Amniotic epithelial cell (primary cell): Measurements from ENCODE around the gene HOXC13.
A peak's percentile ranks its signal among the peaks of the same experiment; 100 is the strongest.

ENCODE experiments used
- DNase-seq: peaks from one replicate; pipeline ENCODE4 v3.0.0-alpha.2; 2010; ENCODE audit warnings: low read depth

The HOXC13 gene

DNA sequence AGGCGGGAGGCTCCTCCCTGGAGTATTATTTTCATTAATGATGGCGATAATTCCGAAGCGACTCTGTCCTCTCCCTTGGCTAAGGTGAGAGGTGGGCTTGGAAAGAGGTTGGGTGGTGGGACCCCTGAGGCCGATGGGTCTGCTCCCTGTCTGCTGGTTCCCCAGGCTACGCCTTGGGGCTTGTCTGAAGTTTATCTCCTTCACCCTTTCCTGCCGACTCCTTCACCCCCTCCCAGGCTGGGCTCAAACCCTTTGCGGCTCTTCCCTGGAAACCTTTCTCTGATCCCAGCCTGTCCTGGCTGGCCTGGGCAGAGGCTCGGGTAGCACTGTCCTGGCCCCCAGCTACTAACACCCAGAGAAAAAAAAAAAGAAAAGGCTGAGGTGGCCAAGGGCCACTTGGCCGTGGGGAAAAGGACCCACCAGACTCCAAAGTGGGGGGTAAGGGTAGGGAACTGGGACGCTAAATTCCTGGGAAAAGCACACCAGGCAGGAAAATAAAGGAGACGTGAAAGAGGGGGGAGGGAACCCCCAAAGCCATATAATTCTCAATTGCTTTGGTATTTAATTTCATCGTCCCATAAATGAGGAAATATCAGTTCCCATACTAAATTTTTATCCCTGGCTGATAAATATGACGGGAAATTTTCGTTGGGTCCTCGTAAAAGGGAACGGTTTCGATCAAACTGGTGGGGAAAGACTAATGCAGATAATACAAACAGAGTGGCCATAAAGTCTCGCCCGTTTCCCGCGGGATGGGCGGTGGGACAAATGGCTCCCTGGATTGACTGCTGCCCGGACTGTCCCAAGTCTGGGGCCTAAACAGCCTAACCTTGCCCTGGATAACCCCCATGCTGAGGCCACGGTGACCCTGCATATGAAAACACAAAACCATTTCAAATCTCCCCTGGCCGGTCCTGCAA lies 44.3 kb downstream of the HOXC13 start:
- no peak for DNase-seq

DNA sequence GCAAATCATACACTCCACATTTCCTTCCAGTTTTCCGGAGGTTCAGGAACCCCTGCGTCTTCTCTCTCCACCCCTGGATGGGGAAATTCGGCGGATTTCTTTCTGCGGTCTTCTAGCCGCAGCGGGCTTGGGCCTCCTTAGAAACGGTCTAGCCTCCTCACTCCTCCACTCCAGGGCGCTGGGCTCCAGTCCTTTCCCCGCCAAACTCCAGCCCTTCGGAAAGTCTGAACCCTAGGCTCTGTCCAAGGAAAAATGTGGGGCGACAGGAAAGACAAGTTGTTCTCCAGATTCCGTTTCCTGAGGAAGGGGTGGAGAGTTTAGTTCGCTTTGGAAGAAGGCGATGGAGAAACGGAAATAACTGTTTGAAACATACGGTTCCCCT lies 44.9 kb downstream of the HOXC13 start:
- DNase-seq, result no peak

DNA sequence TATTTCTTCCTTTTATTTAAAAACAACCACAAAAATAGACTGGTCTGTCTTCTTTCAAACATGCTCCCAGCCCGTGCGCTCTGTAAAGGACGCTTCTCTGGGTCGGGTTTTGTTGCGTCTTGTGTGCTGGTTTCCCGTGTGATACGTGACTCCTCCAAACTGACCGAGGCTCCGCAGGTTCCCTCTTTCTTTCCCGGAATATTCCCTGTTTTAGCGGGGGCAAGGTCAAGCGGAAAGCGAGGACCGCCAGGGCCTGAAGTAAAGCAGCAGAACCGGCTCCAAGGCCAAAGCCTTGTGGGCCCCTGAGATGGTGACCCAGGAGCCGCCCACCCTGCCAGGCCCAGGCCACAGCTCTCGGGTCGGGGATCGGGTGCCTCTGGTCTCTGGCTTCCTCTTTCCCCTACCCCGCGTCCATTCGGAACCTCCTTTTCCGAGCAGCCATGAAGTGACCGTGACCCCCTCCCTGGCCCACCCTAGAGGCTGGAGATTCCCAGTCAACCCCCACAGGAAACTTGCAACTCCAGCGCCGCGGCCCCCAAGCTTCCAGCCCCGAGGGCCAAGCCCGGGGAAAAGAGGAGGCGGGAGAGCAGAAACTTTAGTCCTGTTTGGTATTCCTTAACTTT lies 45.4 kb downstream of the HOXC13 start:
- DNase-seq, result no peak

DNA sequence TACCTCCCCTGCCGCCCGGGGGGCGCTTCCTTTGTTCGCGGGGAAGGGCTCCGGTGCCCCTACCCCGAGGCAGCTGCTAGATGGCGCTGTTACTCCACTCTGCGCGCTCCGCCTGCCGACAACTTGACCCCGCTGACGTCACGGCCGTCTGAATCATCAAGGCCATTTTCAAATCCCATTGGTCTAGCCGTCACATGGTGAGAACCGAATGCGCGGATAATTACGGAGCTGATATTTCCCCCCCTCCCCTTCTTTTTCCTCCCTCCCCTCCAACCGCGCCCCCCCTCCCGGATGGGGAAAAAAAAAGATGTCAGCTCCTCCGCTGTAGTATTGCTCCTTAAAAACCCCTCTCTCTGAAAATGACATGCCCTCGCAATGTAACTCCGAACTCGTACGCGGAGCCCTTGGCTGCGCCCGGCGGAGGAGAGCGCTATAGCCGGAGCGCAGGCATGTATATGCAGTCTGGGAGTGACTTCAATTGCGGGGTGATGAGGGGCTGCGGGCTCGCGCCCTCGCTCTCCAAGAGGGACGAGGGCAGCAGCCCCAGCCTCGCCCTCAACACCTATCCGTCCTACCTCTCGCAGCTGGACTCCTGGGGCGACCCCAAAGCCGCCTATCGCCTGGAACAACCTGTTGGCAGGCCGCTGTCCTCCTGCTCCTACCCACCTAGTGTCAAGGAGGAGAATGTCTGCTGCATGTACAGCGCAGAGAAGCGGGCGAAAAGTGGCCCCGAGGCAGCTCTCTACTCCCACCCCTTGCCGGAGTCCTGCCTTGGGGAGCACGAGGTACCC lies 46.5 kb downstream of the HOXC13 start, which contains the start of gene HOXC10:
Gene HOXC10, plus strand, starts transcription at position 246 of the 791 bp plus-strand sequence. Its CDS starts 114 bp downstream, at position 360.
- peak; percentile 88 for DNase-seq

DNA sequence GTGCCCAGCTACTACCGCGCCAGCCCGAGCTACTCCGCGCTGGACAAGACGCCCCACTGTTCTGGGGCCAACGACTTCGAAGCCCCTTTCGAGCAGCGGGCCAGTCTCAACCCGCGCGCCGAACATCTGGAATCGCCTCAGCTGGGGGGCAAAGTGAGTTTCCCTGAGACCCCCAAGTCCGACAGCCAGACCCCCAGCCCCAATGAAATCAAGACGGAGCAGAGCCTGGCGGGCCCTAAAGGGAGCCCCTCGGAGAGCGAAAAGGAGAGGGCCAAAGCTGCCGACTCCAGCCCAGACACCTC lies 47.0 kb downstream of the HOXC13 start:
- no peak for DNase-seq

DNA sequence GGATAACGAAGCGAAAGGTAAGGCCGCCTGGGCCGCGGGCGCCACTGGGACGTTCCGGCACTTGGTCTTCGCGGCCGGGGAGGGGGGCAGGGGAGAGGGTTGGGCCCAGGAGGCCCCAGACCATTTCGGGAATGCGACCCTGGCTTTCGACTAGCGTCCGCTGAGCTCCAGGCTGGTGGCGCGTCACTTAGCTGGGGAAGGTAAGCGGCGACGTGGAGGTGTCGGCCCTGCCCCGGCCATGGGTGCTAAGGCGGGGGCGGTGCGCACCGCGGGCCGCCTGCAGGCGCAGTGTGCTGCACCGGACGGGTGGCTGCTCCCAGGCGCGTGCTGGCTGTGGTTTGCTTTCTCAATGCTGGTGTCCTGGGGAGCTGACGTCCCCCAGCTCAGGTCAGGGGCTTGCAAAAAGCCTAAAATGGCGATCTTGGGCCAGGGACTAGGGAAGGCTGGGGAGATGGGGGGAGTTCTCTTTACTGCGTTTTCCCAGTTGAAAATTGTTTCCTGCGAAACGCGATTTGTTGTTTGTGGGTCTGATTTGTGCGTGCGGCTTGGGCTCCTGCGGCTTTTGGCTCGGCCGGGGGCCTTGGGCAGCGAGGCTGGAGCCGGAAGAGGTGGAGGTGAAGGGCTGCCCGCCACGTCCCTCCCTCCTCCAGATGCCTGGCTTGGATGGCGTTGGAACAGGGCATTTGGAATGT lies 47.5 kb downstream of the HOXC13 start:
- DNase-seq, result no peak

DNA sequence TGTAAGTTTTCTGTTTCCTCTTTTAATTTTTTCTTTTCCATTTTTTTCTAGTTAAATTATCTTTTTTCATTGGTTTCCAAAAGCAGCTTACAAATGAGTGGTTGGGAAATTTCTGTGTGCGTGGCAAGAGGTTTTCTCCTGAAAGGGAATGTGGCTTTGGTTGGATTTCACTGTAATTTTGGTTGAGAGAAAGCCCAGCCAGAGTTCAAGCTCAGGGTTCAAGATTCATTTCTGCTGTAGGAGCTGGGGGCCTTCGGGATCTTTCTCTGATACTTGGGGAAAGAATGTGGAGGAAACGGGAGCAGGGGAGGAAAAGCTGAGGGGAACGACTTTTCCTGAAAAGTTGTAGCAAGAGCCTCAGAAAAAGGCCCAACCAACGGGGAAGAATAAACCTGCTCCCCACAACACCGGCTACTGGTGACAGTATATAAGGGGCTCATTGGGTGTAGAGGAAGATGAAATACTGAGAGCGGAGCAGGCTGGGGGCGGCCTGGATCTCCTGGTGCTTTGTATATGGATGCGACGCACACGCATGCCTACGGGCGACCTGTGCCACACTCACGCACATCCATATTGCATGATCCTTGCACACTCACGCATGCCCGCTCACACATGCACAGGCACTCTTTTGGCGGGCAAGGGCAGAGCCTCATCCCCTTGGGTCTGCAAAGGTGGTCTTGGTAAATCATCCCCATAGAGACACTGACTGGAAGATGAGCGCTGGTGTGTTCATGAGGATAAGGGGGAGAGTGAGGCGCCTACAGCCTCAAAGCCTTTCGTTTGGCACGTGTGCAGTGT lies 48.3 kb downstream of the HOXC13 start:
- no peak for DNase-seq

DNA sequence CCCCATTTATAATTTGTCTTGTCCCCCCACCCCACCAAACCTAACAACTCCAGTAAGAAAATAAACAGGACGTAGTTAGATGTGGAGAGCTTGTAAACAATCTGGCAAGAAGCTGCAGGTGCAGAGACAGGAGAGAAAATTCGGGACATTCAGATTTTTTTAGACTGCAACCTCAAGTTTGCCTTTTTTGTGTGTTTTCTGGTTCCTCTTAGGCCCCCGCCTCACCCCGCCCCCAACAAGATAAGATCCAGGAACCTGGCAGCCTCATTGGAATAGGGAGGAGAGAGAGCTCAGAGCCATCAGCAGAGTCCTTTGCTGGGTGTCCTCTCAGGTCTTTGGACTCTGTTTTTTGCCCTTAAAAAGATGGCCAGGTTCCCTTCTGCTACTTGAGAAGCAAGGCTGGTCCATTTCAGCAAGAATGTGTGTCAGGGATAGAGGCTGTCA lies 49.2 kb downstream of the HOXC13 start:
- no peak for DNase-seq

DNA sequence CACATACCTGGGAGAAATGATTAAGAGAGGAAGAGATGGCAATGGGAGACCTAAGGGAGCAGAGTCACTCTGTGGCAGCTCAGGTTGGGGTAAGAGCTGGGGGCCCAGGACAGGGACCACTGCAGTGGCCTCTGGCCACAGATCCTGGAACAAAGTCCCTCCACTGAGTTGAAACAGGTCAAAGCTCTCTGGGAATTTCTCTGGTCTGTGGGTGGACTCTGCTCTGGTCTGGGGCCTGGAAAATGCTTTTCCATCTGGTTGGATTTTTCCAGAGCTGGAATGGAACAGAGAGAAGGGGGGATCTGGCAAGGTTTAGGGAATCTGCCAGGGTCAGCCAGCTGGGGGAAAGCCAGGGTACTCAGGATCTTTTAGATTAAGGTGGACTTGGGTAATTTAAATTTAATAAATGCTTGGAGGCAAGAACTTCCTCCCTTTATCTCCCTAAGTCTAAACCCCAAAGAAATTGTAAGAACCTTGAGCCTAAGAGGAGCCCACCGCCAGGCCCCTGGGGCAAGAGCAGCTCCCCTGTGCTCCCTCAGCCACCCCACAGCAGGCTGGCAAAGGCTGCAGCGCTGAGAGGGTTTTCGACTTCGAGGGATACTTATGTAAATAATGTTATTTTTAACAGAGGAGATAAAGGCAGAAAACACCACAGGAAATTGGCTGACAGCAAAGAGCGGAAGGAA lies 50.1 kb downstream of the HOXC13 start:
- no peak for DNase-seq

DNA sequence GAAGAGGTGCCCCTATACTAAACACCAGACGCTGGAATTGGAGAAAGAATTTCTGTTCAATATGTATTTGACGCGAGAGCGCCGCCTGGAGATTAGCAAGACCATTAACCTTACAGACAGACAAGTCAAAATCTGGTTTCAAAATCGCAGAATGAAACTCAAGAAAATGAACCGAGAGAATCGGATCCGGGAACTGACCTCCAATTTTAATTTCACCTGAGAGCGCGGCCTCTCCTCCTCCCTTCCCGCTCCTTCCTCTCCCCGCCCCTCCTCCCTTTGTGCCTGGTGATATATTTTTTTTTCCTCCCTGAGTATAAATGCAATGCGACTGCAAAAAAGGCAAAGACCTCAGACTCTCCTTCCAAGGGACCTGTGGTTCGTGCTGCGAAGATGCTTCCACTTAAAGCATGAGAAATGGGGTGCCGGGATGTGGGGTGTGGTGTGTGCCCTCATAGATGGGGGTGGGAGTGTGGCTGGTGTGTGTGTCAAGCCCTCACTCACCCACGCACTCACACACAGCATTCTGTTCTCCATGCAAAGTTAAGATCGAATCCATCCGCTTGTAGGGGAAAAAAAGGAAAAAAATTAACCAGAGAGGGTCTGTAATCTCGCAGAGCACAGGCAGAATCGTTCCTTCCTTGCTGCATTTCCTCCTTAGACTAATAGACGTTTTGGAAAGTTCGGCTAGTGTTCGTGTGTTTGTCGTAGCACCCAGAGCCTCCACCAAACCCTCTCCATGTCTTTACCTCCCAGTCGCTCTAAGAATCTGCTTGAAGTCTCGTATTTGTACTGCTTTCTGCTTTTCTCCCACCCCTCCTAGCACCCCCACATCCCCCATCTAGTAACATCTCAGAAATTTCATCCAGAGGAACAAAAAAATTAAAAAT lies 50.8 kb downstream of the HOXC13 start:
- DNase-seq, result peak; percentile 42

DNA sequence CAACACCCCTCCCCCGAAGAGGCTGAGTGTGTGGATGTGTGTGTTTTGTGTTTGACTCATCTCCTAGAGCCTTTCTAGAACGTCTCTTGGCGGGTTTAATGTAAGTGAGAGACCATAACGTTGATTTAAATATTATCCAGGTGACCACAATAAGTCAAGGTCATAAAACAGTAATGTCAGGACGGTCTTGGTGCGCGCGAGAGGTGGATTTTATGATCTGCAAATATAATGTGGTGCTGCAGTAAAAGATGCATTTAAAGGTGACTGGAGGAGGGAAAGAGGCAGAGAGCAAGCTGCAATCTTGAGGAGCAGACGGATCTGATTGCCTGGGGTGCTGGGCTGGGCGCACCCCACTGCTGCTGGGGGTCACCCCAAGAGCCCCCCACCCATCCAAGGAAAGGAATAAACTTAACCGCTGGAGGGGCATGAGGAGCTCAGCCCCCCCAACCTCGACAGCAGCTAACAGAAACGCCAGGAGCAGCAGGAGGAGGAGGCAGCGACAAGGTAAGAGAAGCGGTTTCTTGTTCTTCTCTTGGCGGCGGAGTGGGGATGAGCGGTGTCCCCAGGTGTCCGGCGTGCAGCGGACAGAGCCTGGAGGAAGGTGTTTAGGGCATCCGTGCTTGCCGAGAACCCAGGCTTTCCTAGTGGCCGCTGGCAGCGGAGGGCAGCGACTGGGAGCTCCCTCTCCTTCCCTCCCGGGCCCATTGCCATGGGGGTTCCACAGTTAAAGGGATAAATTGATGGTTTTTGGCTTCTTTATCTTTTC lies 51.9 kb downstream of the HOXC13 start:
- DNase-seq, result no peak

DNA sequence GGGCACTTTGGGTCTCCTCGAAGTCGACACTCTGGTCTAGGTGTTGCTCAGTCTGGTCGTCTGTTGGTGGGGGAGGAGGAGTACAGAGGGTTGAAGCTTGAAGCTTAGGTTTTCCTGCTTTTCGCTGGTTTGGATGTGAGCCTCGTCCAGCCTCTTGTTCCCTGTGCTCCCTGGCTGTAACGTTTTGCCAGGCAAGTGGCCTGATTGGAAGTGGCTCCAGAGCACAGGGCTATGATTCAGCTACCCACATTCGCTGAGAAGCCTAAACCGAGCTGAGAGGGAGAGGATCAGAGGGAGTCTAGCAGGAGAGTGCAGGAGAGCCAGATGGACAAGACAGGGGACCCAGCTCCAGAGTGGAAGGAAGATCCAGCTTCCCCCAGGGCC lies 52.4 kb downstream of the HOXC13 start:
- no peak for DNase-seq

DNA sequence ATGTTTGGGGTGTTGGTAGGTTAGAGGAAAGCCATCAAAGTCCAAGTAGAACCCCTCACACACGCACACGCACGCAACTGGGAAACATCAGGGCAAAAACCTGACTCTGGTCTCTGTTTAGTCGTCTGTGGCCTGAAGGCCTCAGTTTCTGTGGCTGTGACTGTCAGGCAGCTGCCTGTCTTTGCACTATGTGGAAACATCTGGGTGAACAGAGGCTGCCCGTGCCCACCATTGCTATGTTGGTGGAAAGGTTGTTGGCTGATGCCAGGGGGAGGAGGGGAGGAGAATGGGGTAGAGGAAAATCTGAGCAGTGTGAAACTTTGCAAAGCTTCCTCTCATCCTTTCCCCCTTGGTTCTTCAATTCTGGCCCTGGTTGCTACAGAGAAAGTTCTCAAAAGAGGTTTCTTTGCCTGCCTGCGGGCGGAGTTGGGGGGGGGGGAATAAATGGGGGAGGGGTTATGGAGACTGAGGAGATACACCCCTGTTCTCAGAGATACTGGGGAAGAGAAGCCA lies 53.8 kb downstream of the HOXC13 start:
- no peak for DNase-seq

DNA sequence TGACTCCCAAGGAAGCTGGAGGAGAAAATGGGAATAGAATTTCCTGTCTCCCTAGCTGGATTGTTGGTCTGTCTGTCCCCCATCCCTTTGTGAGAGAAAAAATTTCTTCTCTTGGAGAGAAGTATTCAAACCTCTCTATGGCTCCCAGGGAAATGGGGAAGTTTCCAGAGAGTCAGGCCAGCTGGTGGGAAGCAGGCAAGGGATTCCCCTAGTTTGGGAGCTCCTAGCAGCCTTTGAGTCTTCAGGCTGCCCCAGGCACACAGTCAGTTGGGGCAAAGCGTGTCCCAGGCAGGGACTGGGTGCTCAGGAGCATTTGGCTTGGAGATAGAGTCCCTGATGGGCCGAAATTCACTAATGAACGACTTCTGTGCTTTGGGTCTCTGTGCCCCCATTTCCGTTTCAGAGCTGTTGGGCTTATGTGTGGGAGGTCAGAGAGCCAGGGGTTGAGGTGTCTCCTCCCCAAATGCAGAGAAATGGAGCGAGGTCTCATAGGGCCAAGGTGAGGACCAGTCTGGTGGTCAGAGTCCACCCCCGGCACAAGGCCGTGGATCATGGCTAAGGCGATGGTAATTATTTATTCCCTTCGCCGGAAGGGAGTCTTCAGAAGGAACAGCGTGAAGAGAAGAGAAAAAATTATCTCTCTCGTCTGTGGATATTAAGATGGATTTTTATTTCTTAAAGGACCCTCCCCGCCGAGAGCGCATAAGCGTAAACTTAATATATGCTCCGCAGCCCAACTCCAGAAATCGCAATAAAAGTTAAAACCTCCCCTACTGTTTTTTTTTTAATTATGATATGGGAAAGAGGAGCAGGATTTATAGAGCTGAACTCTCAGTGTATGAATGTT lies 54.8 kb downstream of the HOXC13 start:
- no peak for DNase-seq

DNA sequence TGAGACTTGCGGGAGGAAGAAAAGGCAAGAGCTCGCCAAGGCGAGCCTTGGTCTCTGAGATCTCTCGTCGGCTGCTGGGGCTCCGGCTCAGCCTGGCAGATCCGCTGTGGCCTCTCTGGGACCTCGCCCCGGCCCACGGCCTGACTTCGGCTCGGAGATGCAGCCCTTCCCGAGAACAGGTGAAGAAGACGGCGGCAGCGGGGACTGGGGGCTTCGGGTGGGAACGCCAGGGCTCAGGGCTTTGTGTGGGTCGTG lies 55.3 kb downstream of the HOXC13 start:
- no peak for DNase-seq

DNA sequence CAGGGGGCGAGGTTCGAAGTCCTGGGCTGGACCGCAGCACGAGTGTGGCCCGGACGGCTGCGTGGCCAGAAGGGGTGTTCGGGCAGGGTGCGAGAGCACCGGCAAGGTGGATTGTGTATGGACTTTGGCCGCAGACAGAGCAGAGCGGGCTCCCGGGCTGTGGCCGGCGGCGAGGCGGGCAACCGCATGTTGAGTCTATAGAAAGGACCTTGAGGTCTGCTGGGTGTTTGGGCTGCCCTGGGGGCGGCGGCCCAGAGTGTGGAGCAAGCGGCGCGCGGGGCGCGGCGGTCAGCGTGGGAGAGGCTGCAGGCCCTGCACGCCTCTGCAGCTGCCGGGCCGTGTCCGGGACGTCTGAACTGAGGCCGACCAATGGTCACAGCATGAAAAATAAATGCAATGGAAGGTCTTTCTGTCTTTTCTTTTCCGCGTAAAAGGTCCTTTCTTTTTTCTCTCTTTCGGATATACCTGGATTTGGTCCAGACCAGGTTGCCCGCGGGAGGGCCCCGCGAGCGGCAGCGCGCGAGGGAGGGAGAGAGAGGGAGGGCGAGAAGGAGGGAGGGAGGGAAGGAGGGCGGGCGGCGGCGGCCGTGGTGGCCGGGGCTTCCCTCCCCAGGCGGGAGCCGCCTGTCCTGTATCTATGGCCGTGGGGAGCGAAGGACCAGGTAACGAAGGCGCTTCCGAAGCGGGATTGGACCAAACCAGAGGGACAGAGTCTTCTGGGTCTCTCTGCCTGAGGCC lies 55.8 kb downstream of the HOXC13 start:
- peak; percentile 39 for DNase-seq

DNA sequence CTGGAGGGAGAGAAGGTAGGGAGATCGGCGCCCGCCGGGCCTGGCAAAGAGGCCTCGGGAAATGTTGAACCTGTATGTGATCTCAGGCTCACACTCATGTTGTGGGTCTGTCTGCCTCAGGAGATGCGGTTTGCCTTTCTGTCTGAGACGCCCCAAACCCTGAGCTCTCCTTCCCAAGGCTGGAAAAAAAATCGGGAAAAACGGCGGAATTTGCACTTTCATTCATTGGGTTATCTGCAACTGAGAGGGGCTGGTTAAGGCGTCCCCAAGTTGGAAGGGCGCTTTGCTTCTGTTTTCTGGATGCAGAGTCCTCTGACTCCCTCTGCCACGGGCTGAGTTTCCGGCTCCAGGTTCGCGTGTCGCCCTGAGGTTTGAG lies 56.4 kb downstream of the HOXC13 start:
- DNase-seq, result no peak
